HL-60 (cell line): ENCODE data around the gene DRD4.

Experiments
- DNase-seq, 2 experiments: peaks; one replicate each; pipeline ENCODE4 v3.0.0-alpha.2; 2010 to 2020; ENCODE audit warnings: low read depth in 1 of 2, low spot score in 1 of 2
- H3K27ac ChIP-seq: fragments of 250-450 bp; sonication (Bioruptor Pico); replicated peaks from 2 replicates; pipeline ENCODE4 v1.5.1; 2020; ENCODE audit warnings: mild to moderate bottlenecking, moderate library complexity
- H3K27me3 ChIP-seq: fragments of 250-450 bp; sonication (Bioruptor Pico); 2 replicates; pipeline ENCODE4 v1.5.1; 2021; ENCODE audit warnings: mild to moderate bottlenecking, moderate library complexity; ENCODE audit not compliant: insufficient read depth, poor library complexity, severe bottlenecking
- H3K4me3 ChIP-seq: replicated peaks from 2 replicates; pipeline ENCODE4 v1.5.1; 2011; ENCODE audit warnings: mild to moderate bottlenecking, control low read depth, low read length; ENCODE audit not compliant: insufficient read depth
- GABPA ChIP-seq: IDR thresholded peaks from 2 replicates; pipeline ENCODE4 v1.6.1; 2012; ENCODE audit warnings: low read depth
- POLR2AphosphoS5 ChIP-seq: IDR thresholded peaks from 2 replicates; pipeline ENCODE4 v1.6.1; 2012; ENCODE audit warnings: low read depth
- REST ChIP-seq: IDR thresholded peaks from 2 replicates; pipeline ENCODE4 v1.6.1; 2012; ENCODE audit warnings: low read depth; ENCODE audit not compliant: insufficient replicate concordance
- SPI1 ChIP-seq: IDR thresholded peaks from 2 replicates; pipeline ENCODE4 v1.6.1; 2012; ENCODE audit warnings: low read depth, mild to moderate bottlenecking, borderline replicate concordance
- TF ChIP-seq, protein P1 (sequence below): IDR thresholded peaks from one replicate; pipeline ENCODE4 v1.5.1; 2011; ENCODE audit warnings: low read length, control low read depth, inconsistent platforms; ENCODE audit not compliant: insufficient read depth

The DRD4 gene

DNA sequence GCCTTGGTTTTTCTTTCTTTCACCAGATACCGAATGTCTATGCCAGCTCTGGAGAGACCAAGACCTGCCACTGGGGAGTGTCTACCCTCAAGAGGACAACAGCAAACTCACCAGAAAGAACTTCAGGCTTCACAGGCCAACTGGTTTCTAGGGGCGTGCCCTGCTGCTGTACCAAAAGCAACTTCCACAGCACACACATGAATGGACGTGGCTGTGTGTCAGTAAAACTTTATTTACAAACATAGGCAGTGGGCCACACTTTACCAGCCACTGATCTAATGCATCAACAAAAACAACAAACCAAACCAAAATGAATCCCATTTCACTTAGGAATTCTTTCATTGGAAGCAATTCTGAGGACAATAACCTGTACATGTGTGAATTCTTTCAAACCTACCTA, 41.2 kb downstream of the DRD4 start:
- H3K27ac ChIP-seq = no peak overlapping the region
- TF ChIP-seq REST (no peak), SPI1 (no peak), POLR2AphosphoS5 (no peak), GABPA (no peak)
- TF ChIP-seq, protein P1, sequence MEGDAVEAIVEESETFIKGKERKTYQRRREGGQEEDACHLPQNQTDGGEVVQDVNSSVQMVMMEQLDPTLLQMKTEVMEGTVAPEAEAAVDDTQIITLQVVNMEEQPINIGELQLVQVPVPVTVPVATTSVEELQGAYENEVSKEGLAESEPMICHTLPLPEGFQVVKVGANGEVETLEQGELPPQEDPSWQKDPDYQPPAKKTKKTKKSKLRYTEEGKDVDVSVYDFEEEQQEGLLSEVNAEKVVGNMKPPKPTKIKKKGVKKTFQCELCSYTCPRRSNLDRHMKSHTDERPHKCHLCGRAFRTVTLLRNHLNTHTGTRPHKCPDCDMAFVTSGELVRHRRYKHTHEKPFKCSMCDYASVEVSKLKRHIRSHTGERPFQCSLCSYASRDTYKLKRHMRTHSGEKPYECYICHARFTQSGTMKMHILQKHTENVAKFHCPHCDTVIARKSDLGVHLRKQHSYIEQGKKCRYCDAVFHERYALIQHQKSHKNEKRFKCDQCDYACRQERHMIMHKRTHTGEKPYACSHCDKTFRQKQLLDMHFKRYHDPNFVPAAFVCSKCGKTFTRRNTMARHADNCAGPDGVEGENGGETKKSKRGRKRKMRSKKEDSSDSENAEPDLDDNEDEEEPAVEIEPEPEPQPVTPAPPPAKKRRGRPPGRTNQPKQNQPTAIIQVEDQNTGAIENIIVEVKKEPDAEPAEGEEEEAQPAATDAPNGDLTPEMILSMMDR = no peak
- DNase-seq = no peak

GRCh38 chr11:679271-680207, 42.5 kb downstream of the DRD4 start:
- H3K27me3 ChIP-seq = no peaks in the 10 kb centered on the region
- H3K27ac ChIP-seq = no peak overlapping the region
- no peak for TF ChIP-seq POLR2AphosphoS5
- TF ChIP-seq REST = no peak
- TF ChIP-seq, protein P1 = no peak
- no peak for TF ChIP-seq GABPA
- TF ChIP-seq SPI1 = no peak
- no peak for DNase-seq
- no peak overlapping the region for H3K4me3 ChIP-seq

More for the DNA sequence above, 41.2 kb downstream of the DRD4 start:
- Histone ChIP-seq H3K4me3 (no peak overlapping the region), H3K27me3 (no peaks in the 10 kb centered on the region)

DNA sequence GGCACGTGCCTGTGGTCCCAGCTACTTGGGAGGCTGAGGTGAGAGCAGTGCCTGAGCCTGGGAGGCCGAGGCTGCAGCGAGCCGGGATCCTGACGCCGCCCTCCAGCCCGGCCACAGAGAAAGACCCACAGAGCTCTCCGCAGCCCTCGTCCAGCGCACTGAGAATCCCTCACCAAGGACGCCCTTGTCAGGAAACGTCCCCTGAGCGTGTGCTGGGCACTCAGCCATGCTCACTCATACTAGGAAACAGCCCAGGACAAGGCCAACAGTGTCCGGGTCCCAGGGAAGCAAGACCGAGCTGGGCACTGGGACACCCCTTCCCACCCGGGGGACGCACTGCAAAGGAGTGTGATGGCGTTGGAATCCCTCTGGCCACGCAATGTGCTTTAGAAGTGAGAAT, 43.4 kb downstream of the DRD4 start:
- Histone ChIP-seq H3K27ac (no peak overlapping the region), H3K4me3 (no peak overlapping the region), H3K27me3 (no peaks in the 10 kb centered on the region)
- TF ChIP-seq POLR2AphosphoS5 (no peak), GABPA (no peak), REST (no peak), SPI1 (no peak)
- TF ChIP-seq, protein P1 = no peak
- no peak for DNase-seq
